Measurements from ENCODE around the gene ADGRG1.

- no peak for TF ChIP-seq POLR2A (IDR thresholded peaks at IDR 0.05; ENCODE audit: low read length)
- TF ChIP-seq GATA1 (IDR thresholded peaks at IDR 0.05; ENCODE audit: low read depth, low read length), result no peak
Observed at GRCh38 chr16:57657228-57657627, 28.8 kb downstream of the ADGRG1 start.
